Smooth muscle cell (in vitro differentiated cells): ENCODE measurements around the gene KNL1. TPM values are rescaled to one million over a fixed set of nuclear protein-coding genes. Genes with fewer than 3 reads are reported as not detected.
A peak's percentile ranks its signal among the peaks of the same experiment; 100 is the strongest.
"Not testable (repeated sequence)": the region's sequence is repeated elsewhere in the genome, so short reads cannot be mapped to it uniquely, and the experiment has no call there.

ENCODE experiments used
- DNase-seq: peaks from one replicate; lab custom pipeline; 2025; ENCODE audit not compliant: unreplicated experiment; lab: John Stamatoyannopoulos, UW
- H2AFZ ChIP-seq: fragments of 200-600 bp; sonication (generic); 2 replicates; pipeline ENCODE4 v1.6.0; 2016; ENCODE audit warnings: antibody characterized with exemption, low read depth, mild to moderate bottlenecking
- H3F3A ChIP-seq: fragments of 200-600 bp; sonication (generic); 2 replicates; pipeline ENCODE4 v1.6.0; 2017; ENCODE audit warnings: antibody characterized with exemption, low read depth
- H3K27ac ChIP-seq: fragments of 200-600 bp; sonication (generic); 2 replicates; pipeline ENCODE4 v1.5.1; 2016; ENCODE audit warnings: low read depth, mild to moderate bottlenecking
- H3K27me3 ChIP-seq: fragments of 200-600 bp; sonication (generic); 2 replicates; pipeline ENCODE4 v1.6.1; 2016; ENCODE audit warnings: low read depth, mild to moderate bottlenecking
- H3K36me3 ChIP-seq: fragments of 200-600 bp; sonication (generic); 2 replicates; pipeline ENCODE4 v1.5.1; 2016; ENCODE audit warnings: low read depth
- H3K4me1 ChIP-seq: fragments of 200-600 bp; sonication (generic); 2 replicates; pipeline ENCODE4 v1.5.1; 2016; ENCODE audit warnings: low read depth
- H3K4me2 ChIP-seq: fragments of 200-600 bp; sonication (generic); 2 replicates; pipeline ENCODE4 v1.6.0; 2016; ENCODE audit warnings: mild to moderate bottlenecking
- H3K4me3 ChIP-seq: fragments of 200-600 bp; sonication (generic); 2 replicates; pipeline ENCODE4 v1.5.1; 2016; ENCODE audit warnings: mild to moderate bottlenecking
- H3K79me2 ChIP-seq: fragments of 200-600 bp; sonication (generic); 2 replicates; pipeline ENCODE4 v1.6.0; 2016; ENCODE audit warnings: low read depth, mild to moderate bottlenecking
- H3K9ac ChIP-seq: fragments of 200-600 bp; sonication (generic); 2 replicates; pipeline ENCODE4 v1.6.0; 2016; ENCODE audit warnings: low read depth
- H3K9me3 ChIP-seq: fragments of 200-600 bp; sonication (generic); replicated peaks from 2 replicates; pipeline ENCODE4 v1.5.1; 2016; ENCODE audit warnings: low read depth
- H4K20me1 ChIP-seq: fragments of 200-600 bp; sonication (generic); 2 replicates; pipeline ENCODE4 v1.6.0; 2016; ENCODE audit warnings: low read depth
- WGBS: methylation state at CpG from one replicate; pipeline ENCODE4 v1.1.7; 2016; ENCODE audit warnings: low lambda C conversion rate; 5-methylcytosine and 5-hydroxymethylcytosine counted together
- polyA plus RNA-seq: library from polyadenylated mRNA; unstranded; fragments of >200 nt; fragmentation: Nextera tagmentation; extraction: Ambion mirVana; gene quantifications from 2 replicates; pipeline ENCODE4 v1.2.1, GENCODE V29; 2016
- total RNA-seq: library from RNA; depleted of rRNA; stranded (reverse); fragments of >200 nt; gene quantifications from 2 replicates; pipeline ENCODE4 v1.2.3, GENCODE V29; 2014
- TF ChIP-seq, protein P1 (sequence below): fragments of 200-600 bp; sonication (generic); IDR thresholded peaks from 2 replicates; pipeline ENCODE4 v1.5.1; 2017; ENCODE audit warnings: borderline replicate concordance, mild to moderate bottlenecking, antibody characterized with exemption; ENCODE audit not compliant: insufficient read depth, poor library complexity, severe bottlenecking

Gene KNL1
- total and polyA plus RNA-seq, 2 experiments from 2014 or later, result 3.1 to 10.8 TPM

DNA sequence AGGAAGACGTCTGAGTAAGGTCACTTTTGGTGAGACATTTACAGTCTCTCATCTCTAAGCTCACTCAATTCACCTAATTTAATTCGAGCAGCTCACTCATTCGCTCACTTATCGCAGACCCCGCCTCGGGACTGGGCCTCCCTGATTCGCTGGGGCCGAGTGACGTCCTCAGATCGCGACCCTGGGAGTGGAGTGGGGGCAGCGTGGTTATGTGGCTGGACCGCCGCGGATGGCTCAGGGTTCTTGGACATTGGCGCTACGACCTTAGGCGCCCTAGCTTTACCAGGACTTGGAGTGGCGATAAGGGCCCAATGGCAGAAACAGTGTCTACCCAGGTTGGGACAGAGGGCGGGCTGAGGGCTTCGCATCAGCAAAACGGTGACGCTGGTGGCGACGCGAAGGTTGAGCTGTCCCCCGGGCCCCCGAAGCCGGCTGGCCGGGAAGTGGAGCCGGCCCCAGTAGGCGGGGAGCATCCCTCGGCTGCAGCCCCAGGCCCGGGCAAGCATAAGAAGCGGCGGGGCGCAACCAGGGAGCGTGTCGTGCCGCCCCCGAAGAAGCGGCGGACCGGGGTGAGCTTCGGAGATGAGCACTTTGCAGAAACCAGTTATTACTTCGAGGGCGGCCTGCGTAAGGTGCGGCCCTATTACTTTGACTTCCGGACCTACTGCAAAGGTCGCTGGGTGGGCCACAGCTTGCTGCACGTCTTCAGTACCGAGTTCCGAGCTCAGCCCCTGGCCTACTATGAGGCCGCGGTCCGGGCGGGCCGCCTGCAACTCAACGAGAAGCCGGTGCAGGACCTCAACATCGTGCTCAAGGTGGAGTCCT, 24.7 kb upstream of the KNL1 start, which contains the start of gene RPUSD2:
RPUSD2 (plus strand) TSS at position 171 of the 825 bp plus-strand sequence; CDS start at position 210, 39 bp downstream.
- Histone ChIP-seq H3K4me2 (peak within 1 kb of the TSS; percentile 85), H2AFZ (peak within 1 kb of the TSS; percentile 78), H3K27ac (peak within 1 kb of the TSS; percentile 69), H3K4me1 (peaks cover 8% of the 10 kb centered on the region), H4K20me1 (no peaks in the 10 kb centered on the region), H3K9me3 (no peaks in the 10 kb centered on the region), H3K36me3 (no peaks in the 10 kb centered on the region), H3K9ac (peak within 1 kb of the TSS; percentile 81), H3F3A (no peaks in the 10 kb centered on the region), H3K4me3 (peak within 1 kb of the TSS; percentile 70), H3K79me2 (peaks cover 14% of the 10 kb centered on the region), H3K27me3 (no peaks in the 10 kb centered on the region)
- TF ChIP-seq, protein P1, sequence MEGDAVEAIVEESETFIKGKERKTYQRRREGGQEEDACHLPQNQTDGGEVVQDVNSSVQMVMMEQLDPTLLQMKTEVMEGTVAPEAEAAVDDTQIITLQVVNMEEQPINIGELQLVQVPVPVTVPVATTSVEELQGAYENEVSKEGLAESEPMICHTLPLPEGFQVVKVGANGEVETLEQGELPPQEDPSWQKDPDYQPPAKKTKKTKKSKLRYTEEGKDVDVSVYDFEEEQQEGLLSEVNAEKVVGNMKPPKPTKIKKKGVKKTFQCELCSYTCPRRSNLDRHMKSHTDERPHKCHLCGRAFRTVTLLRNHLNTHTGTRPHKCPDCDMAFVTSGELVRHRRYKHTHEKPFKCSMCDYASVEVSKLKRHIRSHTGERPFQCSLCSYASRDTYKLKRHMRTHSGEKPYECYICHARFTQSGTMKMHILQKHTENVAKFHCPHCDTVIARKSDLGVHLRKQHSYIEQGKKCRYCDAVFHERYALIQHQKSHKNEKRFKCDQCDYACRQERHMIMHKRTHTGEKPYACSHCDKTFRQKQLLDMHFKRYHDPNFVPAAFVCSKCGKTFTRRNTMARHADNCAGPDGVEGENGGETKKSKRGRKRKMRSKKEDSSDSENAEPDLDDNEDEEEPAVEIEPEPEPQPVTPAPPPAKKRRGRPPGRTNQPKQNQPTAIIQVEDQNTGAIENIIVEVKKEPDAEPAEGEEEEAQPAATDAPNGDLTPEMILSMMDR, result no peak
- WGBS, result under 1% methylated on average over 62 of the region's 62 CpGs
- peak; percentile 71 for DNase-seq

- Histone ChIP-seq H3K4me2 (no peak overlapping the region), H4K20me1 (no peaks in the 10 kb centered on the region), H3K36me3 (no peaks in the 10 kb centered on the region), H3K4me3 (no peak overlapping the region), H3F3A (no peaks in the 10 kb centered on the region), H3K27ac (no peak overlapping the region), H3K9ac (no peak overlapping the region), H3K9me3 (no peaks in the 10 kb centered on the region), H3K4me1 (peaks cover 7% of the 10 kb centered on the region), H3K27me3 (no peaks in the 10 kb centered on the region), H3K79me2 (peaks cover 7% of the 10 kb centered on the region), H2AFZ (no peak overlapping the region)
- DNase-seq, result no peak
- TF ChIP-seq, protein P1, result no peak
These were observed 18.9 kb upstream of the KNL1 start for GRCh38 chr15:40575113-40575512.

DNA sequence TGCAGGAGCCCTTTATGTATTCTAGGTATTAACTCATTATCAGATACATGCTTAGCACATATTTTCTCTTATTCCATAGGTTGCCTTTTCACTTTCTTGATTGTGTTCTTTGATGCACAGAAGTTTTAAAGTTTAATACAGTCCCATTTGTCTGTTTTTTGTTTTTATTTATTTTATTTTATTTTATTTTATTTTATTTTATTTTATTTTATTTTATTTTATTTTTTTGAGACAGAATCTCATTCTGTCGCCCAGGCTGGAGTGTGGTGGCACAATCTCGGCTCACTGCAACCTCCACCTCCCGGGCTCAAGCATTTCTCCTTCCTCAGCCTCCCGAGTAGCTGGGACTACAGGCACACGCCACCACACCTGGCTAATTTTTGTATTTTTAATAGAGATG, 17.1 kb upstream of the KNL1 start:
- H3K9ac ChIP-seq, H3K79me2 ChIP-seq, H3K27ac ChIP-seq, DNase-seq, H3K9me3 ChIP-seq, H4K20me1 ChIP-seq, H3K4me2 ChIP-seq, H2AFZ ChIP-seq, H3K4me1 ChIP-seq, H3F3A ChIP-seq, H3K27me3 ChIP-seq, H3K36me3 ChIP-seq, H3K4me3 ChIP-seq: not testable (repeated sequence)
- WGBS, result 98% methylated on average over 5 of the region's 5 CpGs

- H3F3A ChIP-seq, result no peaks in the 10 kb centered on the region
- TF ChIP-seq, protein P1, result no peak
- DNase-seq, result no peak
- H3K36me3 ChIP-seq, result no peaks in the 10 kb centered on the region
- no peaks in the 10 kb centered on the region for H3K4me1 ChIP-seq
- no peaks in the 10 kb centered on the region for H4K20me1 ChIP-seq
- H3K4me3 ChIP-seq, result no peak overlapping the region
- H2AFZ ChIP-seq, result no peak overlapping the region
- H3K27me3 ChIP-seq, result no peaks in the 10 kb centered on the region
- no peaks in the 10 kb centered on the region for H3K9me3 ChIP-seq
- no peak overlapping the region for H3K4me2 ChIP-seq
- WGBS, result 68% methylated on average over 4 of the region's 4 CpGs
- H3K79me2 ChIP-seq, result no peaks in the 10 kb centered on the region
- H3K27ac ChIP-seq, result no peak overlapping the region
- H3K9ac ChIP-seq, result no peak overlapping the region
These were observed 15.2 kb upstream of the KNL1 start for GRCh38 chr15:40578892-40579291.

DNA sequence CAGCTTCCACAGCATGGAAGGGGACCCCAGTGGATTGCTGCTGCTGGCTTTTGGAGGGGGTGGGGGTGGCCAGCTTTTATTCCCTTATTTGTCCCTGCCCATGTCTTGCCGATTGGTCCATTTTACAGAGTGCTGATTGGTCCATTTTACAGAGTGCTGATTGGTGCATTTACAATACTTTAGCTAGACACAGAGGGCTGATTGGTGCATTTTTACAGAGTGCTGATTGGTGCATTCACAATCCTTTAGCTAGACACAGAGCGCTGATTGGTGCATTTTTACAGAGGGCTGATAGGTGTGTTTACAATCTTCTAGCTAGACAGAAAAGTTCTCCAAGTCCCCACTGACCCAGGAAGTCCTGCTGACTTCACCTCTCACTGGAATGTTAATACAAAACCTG, 12.3 kb upstream of the KNL1 start:
- H3K9me3 ChIP-seq, H3K27ac ChIP-seq, H2AFZ ChIP-seq: not testable (repeated sequence)

More for the DNA sequence above, 12.3 kb upstream of the KNL1 start:
- not testable (repeated sequence) for H4K20me1 ChIP-seq, H3K4me1 ChIP-seq, H3K27me3 ChIP-seq, H3K79me2 ChIP-seq, H3F3A ChIP-seq, DNase-seq, H3K4me3 ChIP-seq, H3K4me2 ChIP-seq, H3K9ac ChIP-seq, H3K36me3 ChIP-seq
- WGBS, result 69% methylated on average over 2 of the region's 2 CpGs
